ENCODE data around the gene PGBD5.

Gene PGBD5

DNA sequence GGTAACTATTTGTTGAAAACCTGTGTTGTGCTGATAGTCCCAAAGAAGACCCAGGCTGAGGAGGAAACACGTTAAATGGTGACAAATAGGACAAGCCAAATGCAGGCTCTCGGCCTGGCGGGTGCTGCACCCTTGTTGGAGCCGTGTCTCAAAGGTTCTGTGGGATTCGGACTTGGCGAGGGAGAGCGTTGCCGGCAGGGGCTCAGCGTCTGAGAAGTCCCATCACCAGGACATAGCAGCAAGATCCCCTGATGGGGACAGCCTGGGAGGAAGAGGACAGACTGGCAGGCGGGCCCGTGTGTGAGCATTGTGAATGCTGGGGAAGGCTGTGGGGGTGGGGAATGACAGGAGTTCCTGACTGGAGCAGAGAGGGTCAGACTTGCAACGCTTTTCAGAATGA is 142.5 kb downstream of the PGBD5 start:
- DNase-seq (ENCODE audit: low read depth in 2 of 3, low spot score in 1 of 3) = no peak

DNA sequence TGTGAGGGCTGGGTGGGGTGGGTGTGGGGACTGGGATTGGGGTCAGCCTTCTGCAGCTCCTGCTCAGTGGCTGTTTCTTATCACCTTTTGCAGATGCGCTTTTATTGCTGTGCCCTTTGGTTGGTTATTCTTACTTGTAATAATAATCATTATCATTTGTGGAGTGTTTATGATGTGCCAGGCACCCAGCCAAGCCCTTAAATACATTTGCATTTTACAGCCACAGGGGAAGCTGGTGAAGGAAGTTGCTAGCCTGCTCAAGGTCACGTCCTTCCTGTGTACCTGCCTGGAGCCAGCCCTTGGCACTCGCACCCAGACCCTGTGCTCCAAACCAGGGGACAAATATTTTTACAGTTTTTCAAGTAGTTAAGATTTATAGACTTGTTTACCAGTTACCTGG is 144.0 kb downstream of the PGBD5 start:
- no peak for DNase-seq (ENCODE audit: low read depth in 2 of 3, low spot score in 1 of 3)

DNA sequence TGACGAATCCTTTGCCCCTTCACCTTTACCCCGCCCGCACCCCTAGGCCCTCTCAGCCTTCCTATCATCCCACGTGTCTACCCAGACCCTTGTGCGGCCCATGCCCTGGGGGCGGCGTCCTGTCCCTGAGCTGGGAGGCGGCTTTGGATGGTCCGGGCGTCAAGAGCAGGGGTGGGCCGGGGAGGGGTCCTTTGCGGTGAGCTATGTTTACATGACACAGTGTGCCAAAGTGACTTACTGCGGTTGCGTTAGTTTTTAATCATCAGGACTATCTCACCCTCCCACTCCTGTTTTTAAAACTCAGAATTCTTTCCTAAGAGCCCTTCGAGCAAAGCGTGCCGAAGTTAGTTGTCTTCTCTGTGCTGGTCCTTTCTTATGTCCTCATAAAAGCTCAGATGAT is 144.6 kb downstream of the PGBD5 start:
- no peak for DNase-seq (ENCODE audit: low read depth in 2 of 3, low spot score in 1 of 3)

DNA sequence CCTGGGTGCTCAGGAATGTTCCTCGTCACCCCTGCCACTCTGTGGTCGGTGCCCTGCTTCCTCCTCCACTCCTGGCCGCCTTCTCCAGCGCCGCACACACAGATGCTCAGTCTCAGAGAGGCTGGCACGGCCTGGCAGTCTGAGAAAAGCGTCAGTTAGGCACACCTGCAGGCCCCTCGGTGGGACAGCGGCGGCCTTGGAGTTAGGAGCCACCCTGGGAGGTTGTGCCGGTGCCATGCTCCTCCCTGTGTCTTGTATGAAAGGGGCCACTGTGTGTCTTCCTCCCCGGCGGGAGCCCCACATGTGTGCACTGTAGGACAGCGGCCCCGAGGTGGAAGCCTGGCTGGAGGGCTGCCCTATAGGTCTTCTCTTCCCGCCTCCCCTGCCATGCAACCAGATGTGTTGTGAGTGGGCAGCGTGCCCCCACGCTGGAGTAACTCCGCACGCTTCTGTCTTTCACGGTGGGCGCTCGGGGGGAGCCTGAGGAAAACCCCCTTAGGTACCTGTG is 145.2 kb downstream of the PGBD5 start:
- DNase-seq (ENCODE audit: low read depth in 2 of 3, low spot score in 1 of 3) = no peak

DNA sequence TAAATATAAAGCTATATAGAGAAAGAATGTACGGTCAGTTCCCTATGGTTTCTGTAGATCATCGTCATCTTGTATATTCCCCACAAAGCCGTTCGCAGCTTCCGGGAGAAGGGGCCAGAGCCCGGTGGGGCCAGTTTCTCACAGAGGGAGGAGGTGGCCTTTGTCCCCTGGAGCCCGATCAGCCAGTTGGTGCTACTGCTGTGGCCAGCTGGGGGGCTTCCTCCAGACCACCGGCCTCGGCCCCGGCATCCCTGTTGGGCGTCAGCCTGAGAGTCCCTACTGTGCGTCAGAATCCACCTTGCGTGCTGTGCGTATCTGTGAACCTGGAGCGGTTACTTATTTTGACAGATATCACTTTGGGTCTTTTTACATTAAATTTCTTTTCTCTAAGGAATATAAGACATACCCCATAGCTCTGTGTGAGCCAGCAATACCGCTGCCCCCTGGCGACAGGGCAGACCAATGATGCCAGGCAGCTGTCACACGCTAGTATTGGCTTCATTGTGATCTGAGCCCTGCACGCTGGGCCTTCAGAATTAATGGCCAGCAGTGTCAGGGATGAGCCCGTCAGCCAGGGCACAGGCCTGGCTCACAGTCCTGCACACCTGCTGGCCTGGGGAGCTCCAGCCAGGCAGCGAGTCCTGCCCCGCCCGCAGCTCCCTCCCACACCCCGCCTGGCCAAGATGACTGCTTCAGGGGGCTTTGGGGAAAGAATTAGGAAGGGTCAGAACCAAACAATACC is 145.9 kb downstream of the PGBD5 start:
- DNase-seq (ENCODE audit: low read depth in 2 of 3, low spot score in 1 of 3) = no peak

DNA sequence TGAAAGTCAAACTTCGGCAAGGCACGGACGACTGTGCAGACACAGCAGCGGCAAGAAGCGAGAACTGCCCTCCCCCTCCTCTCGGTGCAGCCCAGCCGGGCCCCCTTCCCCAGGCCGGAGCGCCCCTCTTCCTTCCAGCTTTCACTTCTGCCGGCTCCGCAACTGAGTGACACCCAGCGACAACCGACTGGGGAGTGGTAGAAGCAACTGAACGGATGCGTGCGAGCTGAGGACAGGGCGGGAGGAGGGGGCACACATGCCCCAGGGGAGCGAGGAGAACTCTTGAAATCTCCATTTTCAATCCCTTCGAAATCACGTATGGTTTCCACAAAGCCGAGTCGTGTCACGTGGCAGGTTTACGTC is 146.6 kb downstream of the PGBD5 start:
- no peak for DNase-seq (ENCODE audit: low read depth in 2 of 3, low spot score in 1 of 3)

DNA sequence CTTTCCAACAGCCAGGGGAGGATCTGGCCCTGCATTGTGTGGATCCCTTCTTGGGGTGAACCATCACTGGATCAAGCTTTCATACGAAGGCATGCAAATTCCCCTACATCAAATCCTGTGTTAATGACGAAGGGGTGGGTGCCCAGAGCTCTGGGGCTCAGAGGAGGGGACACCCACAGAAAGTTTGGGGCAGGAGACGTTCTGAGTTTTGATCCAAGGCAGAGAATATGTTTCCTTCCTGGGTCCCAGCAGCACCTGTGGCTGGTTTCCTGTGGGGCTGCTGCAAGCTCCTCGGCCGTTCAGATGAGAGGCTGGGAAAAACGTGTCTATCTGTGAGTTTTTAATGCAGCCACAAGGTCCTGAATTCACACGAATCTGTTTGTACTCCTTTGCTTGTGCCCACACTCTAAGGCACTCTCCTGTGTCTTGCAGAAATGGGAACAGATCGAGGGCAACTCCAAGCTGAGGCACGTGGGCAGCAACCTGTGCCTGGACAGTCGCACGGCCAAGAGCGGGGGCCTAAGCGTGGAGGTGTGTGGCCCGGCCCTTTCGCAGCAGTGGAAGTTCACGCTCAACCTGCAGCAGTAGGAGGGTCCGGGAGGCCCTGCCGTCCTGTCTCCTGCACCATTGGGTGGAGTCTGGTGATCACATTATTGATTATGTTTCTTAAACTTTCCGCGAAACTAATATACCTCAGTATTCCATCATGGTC is 147.1 kb downstream of the PGBD5 start:
- no peak for DNase-seq (ENCODE audit: low read depth in 2 of 3, low spot score in 1 of 3)

DNA sequence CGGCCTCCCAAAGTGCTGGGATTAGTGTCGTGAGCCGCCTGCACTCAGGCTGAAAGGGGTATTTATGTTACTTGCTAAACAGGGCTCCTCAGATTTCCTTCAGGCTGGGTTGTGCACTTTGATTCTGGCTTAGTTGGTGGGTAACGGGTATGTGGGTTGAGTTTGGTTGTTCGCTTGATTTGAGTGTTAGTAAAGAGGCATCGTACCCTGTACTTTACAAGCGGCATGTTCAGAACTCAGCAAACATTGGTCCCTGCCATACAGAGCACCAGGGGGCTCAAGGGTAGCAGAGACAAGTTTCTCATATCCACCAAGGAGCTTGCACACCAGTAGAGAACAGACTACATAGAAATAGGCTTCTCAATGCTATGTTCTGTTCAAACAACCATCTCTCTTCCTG is 147.8 kb downstream of the PGBD5 start:
- DNase-seq (ENCODE audit: low read depth in 2 of 3, low spot score in 1 of 3) = no peak

DNA sequence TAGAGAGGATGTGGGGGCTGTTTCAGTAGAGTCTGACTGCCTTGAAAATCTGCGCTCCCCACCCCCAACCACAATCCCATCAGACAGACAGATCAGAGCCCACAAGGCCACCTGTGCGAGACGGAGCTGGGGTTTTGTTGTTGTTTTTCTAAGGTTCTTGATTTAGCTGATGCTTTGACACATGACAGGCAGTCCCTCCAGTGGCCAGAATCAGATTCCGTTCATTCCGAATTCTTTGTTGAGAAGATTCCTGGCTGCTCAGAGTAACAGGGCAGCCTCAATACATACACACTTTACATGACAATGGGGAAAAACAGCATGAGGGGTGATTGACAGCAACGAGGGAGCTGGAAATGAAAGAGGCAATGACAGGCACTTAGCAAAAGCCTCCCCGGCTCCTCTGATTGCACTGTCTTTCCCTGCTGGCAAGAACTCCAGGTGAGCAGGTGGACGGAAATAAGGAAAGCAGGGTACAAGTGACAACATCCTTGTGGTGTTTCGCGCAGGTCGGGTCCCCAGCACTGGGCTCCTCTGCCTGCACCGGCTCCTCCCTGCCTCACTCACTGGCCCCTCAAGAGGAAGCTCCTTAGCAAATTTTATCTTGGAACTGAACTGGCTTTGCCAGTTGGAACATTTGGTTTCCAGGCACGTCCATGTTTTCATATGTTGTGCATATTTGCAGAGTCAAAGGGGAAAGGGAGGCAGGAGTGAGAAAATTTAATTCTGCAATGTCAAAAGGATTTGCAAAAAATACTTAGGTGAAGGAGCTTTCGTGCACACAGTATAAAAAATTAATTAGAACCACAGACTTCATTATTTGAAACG is 148.7 kb downstream of the PGBD5 start:
- no peak for DNase-seq (ENCODE audit: low read depth in 2 of 3, low spot score in 1 of 3)

DNA sequence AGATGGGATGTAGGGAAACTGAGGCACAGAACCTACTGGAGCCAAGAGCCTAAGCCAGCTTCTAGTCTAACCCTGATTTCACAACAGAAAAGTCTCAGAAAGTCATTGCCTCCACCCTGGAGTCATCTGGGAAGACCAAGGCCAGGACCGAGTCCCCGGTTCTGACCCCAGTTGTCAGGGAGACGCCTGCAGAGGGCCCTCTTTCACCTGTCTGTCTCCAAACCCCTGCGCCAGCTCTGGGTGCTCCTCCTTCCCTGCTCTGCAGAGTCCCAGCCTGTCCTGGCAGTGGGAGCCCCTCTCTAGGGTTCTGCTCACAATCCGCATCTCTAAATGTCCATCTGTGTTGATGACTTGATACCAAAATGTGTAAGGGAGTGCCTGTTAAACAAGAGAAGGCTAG is 149.7 kb downstream of the PGBD5 start:
- DNase-seq (ENCODE audit: low read depth in 2 of 3, low spot score in 1 of 3) = no peak

DNA sequence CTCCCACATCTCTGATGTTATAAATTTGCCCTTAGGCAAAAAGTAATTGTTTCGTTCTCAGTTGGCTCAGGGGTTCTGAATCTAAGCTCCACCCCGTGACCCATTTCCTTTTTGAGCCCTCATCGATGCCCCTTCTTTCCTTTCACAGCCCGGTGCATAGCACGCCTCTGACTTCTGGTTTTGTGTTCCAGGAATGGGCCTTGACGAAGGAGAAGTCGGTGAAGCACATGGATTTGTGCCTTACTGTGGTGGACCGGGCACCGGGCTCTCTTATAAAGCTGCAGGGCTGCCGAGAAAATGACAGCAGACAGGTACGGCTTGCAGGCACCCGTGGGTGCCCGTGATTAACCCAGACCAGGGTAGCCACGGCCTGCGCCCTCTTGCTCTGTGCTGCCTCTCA is 151.9 kb downstream of the PGBD5 start:
- no peak for DNase-seq (ENCODE audit: low read depth in 2 of 3, low spot score in 1 of 3)

DNA sequence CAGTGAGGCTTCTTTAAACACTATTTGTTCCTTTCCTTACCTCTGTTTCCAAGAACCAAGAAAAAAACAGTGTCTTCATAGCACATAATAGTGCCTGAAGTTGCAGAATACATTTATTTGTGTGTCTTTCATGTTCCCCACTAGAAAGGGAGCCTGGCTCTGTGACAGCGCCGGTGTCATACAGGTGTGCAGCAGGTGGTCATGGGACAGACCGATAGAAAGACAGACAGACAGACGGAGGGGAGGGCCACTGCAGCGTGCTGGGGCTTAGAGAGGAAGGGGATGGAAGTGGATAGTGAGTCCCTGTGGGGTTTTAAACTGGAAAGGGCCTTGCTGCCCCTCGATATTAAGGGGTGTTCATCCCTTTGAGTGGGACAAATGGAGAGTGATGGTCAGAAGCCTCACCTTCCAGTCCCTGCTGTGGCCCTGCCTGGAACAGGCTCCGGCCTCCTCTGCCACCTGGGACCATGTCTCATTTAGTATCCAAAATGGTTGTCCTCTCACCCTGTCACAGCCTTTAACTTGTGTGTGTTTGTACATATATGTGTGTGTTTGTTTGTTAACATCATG is 152.9 kb downstream of the PGBD5 start:
- DNase-seq (ENCODE audit: low read depth in 2 of 3, low spot score in 1 of 3) = no peak

DNA sequence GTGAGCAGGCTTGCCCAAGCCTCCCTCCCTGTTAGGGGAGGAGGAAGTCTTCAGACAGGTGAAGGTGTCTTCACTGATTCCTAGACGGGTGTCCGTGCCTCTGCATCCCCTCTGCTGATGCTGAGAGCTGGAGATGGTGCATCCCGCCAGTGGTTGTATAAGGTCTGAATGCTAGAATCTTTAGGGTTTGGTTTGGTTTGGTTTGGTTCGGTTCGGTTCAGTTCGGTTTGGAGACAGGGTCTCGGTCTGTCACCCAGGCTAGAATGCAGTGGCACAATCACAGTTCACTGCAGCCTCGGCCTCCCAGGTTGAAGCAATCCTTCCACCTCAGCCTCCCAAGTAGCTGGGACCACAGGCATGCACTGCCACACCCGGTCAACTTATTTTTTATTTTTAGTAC is 153.6 kb downstream of the PGBD5 start:
- DNase-seq (ENCODE audit: low read depth in 2 of 3, low spot score in 1 of 3) = no peak

DNA sequence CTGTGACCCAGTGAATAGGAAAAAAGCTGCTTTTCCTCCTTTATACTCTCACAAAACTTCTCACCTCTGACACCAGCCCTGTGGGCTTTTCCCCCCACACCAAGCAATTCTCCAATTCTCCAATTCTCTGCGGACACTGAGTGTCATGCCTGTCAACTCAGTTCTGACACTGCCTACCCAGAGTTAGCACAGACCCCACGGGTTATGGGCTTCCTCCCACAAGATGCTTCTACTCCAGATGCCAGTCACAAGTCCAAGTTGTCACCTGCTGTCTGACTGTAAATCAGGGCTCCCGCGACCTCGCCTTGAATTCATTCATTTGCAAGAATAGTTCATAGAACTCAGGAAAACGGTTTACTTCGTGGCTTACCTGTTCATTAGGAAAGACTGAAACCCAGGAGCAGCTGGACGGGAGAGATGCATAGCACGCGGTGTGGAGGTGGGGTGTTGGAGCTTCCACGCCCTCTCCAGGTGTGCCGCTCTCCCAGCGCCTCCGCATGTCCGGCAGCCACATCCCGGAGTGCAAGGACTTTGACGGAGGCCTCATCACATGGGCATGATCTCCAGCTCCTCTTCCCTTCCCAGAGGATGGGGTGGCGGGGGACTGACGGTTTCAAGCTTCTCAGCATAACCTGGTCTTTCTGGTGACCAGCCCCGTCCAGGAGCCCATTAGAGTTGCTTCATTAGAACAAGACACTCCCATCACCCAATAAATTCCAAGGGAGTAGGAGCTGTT is 154.7 kb downstream of the PGBD5 start:
- no peak for DNase-seq (ENCODE audit: low read depth in 2 of 3, low spot score in 1 of 3)

DNA sequence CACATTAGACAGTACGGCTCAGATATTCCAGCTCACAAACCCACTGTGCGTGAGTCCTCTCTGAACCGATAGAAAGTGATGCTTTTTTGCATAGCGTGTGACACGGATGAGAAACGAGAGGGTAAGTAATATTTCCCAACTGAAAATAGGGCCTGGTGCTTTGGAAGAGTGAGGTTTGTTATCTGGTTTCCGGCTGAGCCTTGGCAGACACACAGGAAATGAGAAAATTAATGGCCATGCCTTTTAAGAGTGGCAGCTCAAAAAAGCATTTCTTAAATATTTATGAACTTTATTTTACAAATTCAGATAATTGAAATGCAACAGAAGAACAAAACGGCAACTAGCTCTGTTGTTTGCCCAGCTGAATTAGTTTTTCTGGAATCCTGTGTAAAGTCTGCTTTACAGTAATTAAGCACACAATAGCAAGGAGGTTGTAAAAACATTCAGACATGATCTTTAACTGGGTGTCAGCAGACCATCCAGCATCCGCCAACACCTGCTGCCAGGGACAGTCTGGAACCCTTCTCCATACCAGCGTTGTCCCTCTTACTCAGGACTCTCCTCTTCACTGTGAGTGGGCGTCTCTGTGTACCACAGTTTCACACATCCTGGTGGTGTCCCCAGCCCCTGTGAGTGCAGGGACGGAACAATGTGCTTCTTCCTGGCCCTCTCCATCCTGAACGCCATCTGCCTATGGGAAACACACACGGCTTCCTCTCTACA is 155.4 kb downstream of the PGBD5 start:
- DNase-seq (ENCODE audit: low read depth in 2 of 3, low spot score in 1 of 3) = peak in 2 of 3 donors; percentile 11 to 14

DNA sequence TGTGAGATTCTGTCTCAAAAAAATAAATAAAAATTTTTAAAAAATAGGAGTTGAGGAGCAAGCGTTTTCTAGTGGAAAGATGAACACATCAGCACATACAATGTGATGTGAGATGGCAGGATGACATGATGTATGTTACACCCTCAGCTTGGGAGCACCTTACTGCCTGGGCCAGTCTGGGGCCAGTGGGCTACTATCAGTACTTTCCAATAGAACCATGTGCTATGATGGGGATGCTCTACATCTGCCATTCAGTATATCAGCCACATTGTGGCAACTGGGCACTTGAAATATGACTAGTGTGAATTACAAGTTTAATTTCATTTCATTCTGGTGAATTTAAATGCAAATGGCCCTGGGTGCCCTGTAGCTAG is 156.0 kb downstream of the PGBD5 start:
- DNase-seq (ENCODE audit: low read depth in 2 of 3, low spot score in 1 of 3) = no peak

DNA sequence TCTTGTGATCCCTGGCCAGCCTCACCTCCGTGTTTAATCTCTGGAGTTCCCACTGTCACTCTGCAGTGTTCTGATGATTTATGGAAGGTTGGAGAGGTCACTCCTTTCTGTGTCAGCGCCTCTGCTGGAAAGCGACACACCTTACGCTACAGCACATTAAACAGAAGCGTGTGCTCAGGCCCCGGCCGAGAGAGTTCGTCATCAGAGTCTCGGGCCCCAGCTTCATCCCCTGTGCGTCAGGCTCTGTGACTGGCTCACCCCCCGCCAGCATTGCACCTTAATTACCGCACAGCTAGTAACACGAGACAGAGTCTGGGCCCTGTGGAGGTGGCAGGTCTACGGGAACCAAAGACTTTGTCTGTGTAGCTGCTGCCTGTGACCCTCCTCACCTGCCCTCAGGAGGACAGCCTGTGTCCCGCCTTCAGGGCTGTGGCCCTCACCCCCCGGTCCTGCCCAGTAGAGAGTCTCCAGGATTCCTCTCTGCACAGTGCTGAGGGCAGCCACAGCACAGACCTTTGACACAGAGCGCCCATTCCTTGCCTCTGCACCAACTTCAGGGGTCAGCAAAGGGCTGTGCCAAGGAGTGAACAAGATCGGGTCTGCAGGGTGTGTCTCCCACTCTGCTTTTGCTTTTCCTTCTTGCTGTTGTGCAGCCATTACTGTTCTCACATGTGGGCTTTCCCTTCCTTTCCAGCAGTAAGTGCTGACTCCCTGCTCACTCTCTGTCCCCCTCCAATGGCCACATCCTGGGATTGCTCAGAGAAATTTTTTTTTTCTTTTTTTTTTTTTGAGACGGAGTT is 157.6 kb downstream of the PGBD5 start:
- no peak for DNase-seq (ENCODE audit: low read depth in 2 of 3, low spot score in 1 of 3)

DNA sequence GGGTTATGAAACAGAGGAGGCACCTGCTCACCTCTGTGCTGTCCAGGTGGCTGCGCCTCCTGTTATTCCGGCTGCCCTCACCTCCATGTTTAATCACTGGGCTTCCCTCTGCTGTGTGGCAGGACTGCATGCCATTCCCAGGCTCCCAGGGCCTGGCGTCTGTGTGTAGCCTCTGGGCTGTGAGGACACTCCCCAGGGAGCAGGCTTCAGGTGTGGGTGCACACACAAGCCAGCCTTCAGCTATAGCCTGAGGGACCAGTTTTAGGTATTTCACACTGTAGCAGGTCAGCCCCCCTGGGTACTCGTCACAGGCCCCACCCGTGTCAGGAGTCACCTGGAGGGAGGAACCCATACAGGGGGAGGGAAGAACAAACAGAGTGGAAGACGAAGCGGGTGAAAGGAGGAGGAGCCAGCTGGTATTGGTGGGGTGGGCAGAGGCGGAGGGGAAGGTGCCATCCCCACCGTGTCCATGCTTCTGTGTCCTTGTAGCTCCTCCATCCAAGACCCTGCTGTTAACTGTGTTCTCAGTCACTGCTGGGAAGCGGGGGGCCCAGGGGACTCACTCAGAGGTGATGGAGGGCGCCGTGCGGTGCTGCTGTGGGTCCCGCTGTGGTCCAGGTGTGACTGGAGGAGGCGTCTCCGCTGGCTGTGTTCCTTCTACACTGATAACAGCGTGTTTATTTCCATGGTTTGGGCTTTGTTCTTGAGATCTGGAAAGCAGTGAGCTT is 158.6 kb downstream of the PGBD5 start:
- DNase-seq (ENCODE audit: low read depth in 2 of 3, low spot score in 1 of 3) = no peak

DNA sequence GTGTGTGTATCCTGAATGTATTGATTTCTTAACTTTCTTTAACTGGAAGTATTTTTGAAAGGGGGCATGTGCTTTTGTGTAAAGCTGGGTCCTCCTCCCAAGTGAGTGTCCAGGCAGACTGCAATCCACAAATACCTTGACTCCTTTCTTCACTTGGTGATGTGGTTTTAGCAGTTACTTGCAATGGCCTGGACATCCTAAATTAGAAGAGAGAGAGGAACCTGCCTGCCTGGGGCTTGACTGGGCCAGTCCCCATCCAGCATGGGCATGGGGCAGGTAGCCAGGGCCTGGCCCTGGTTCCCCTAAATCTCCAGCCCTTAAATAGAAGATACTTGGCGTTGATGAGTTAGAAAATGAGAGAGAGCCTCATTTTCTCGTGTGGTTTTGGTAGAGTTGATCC is 159.7 kb downstream of the PGBD5 start:
- DNase-seq (ENCODE audit: low read depth in 2 of 3, low spot score in 1 of 3) = no peak

Data from stimulated activated CD4-positive, alpha-beta T cell treated with anti-CD3 and anti-CD28 coated beads, Interleukin-12 subunit alpha, Interleukin-12 subunit beta, amount 100 ng/mL, for 48 hours (primary cell).